Measurements from ENCODE around the gene RFTN1.
"Not testable (repeated sequence)": the region's sequence is repeated elsewhere in the genome, so short reads cannot be mapped to it uniquely, and the experiment has no call there.

RFTN1 gene

GRCh38 chr3:16506451-16506850 is 7.0 kb downstream of the RFTN1 start:
- no peak for DNase-seq

DNA sequence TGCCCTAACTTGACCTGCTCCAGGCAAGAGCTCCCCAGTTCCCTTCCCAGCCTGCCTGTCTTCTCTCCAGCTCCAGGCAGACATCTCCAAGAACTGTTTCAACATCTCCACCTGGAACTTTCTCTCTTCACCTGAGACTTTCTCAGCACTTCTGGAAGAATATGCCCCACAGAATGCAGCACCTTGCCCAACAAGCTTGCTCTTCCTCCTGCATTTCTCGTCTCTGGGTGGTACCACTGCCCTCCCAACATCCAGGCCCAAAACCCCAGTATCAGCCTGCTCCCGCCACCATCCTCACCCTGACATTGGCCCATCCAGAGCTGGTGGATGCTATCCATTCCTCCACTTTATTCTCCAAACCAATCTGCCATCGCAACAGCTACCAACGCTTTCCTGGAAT is 8.8 kb downstream of the RFTN1 start:
- no peak for DNase-seq

GRCh38 chr3:16504242-16504641 is 9.3 kb downstream of the RFTN1 start:
- no peak for DNase-seq

GRCh38 chr3:16503191-16503776 is 10.2 kb downstream of the RFTN1 start:
- no peak for DNase-seq

DNA sequence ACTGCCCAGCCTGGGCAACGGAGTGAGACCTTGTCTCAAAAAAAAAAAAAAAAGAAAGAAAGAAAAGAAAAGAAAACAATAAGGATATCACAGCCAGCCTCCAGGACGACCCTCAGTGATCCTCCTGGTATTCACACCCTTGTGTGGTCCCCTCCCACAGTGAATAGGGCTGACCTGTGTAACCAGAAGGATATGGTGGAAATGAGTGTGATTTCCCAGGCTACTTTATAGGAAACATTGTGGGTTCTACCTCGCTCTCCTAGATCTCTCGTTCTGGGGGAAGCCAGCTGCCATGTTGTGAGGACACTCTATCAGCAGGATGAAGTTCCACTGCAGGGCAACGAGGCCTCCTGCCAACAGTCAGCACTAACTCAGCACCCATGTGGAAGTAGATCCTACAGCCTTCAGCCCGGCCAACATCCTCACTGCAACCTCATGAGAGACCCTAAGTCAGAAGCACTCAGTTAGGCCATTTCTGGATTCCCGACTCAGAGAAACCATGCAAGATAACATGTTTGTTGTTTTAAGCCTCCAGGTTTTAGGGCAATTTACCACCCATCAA is 11.1 kb downstream of the RFTN1 start:
- no peak for DNase-seq

DNA sequence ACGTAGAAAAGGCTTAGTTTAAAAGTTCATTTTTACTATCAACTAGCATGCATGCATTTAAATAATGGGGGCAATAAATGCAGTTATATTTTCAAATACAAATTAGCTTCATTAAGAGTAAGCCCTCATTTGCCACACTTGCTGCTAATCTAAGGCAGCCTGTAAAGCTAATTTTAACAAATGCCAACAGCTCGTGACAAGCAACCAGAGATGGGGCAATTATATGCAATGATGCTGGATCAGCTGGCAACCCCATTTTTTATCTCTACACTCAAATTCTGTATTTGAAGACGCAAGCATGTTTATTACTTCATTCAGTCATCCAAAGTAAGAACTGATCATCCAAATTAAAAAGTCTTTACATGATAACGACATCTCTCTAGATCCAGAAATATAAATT is 12.1 kb downstream of the RFTN1 start:
- DNase-seq = no peak

DNA sequence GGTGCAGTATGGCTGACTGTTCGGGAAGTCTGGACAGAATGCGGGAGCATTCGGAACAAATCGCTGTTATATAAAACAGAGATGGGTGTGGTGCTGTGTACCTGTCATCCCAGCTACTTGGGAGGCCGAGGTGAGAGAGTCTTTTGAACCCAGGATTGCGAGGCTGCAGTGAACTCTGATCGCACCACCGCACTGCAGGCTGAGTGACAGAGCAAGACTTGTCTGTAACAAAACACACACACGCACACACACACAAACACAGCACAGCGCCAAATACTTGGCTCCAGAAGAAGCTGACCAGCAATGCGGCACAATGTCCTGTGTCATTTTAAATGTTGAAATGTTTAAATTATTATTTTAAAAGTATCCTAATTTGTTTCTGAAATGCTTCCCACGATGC is 12.6 kb downstream of the RFTN1 start:
- DNase-seq = no peak

DNA sequence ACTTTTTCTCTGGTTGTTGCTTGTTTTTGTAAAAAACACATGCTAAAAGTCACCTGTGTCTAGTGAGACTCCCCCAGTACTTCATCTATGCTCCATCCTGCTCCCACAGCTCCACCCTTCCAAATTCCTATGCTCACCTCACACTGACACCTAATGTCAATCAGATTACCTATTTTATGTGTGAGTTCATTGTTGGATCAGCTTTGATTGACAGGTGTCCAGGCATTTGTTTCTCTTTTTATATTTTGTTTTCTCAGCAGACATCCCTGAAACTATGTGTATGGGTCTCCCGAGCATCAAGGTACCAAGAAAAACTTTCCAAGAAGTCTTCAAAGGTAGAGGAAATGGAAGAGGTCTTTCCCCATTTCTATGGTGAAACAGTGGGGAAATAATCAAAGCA is 13.4 kb downstream of the RFTN1 start:
- no peak for DNase-seq

GRCh38 chr3:16499351-16499750 is 14.1 kb downstream of the RFTN1 start:
- no peak for DNase-seq

- DNase-seq = no peak
Measured at GRCh38 chr3:16498130-16498890, 15.2 kb downstream of the RFTN1 start.

GRCh38 chr3:16496408-16497222 is 16.9 kb downstream of the RFTN1 start:
- DNase-seq = no peak

GRCh38 chr3:16496008-16496407 is 17.5 kb downstream of the RFTN1 start:
- DNase-seq = no peak

DNA sequence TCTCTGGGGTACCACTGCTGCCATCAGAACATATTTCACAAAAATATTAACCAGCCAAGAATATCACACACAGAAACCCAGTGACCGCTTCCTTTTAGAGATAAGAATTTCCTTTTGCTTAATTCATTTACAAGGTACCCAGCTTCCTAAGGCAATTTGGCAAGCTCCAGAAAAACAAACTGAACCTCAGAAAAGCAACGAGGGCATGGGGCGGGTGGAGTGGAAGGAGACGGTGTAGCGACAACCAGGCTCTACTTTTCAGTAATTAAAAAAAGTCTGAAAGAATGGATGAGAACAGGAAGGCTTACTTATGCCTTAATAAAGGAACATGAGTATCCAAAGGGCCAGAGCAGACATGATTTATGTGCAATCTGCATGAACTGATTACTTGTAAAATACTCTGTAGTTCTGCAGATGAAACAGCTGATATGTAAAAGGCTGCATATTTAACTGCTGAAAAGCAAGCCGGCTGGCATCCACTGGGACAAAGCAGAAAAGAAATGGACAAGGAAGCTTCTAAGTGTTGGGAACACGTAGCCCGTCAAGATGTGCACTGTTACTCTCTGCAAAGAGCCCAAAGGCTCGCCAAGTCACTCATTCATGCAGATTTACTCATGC is 18.6 kb downstream of the RFTN1 start:
- DNase-seq = no peak

DNA sequence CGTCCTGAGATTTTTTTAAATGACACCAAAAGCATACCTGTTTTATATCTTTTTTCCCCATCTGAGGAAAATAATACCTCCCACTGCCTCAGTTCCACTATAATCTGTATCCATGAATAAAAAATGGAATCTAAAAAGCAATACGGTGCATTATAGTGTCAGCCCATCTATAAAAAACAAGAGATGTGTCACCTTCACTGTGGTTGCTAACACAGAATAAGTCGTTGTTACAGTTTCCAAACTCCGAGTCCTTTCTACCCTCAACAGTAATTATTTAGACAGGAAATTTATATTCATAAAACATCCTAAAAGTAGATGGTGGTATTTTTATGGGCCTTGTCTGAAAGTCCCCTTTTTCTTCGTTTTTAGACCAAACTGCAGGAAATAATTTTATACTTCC is 19.4 kb downstream of the RFTN1 start:
- no peak for DNase-seq

- no peak for DNase-seq
Measured at GRCh38 chr3:16490062-16490619, 23.4 kb downstream of the RFTN1 start.

GRCh38 chr3:16489326-16490061 is 24.0 kb downstream of the RFTN1 start:
- DNase-seq = not testable (repeated sequence)

DNA sequence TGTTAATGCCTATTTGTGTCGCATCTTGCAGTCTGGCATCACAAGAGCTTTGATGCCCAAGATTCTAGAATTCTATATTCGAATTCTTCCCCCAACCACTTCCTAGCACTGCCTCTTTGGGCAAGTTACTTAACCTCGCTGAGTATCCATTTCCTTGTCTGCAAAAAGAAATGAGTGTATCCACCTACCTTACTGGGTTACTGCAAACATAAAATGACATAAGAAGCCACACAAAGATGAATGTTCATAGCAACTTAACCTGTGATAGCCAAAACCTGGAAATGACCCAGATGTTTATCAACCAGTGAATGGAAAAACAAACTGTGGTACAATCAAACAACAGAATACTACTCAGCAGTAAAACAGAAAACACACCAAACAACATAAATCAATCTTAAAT is 24.9 kb downstream of the RFTN1 start:
- no peak for DNase-seq

DNA sequence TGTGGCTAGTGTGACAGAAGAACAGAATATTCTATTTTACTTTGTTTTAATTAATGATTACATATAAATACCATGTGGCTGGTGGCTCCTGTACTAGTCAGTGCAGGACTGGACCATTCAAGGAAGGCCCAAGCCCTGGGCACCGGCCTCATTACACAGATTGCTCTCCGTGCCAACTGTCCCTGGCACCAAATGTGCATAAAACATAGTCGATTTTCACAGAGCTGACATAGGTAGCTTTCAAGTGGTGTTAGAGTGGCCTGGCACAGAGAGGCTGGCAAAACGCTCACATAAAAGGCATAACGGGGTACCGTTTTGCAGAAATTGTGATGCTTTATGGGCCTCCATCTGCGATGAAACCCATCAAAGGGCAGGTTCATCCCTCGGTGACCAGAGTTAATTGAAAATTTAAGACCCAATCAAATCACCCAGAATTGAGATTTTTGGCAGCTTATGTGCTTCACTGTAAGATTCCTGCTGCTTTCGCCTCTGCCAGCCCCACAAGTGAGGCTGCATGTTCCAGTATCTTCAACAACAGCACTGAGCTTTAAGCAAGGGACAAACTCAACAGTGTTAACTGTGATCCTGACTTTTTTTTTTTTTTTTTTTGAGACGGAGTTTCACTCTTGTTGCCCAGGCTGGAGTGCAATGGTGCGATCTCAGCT is 25.9 kb downstream of the RFTN1 start:
- no peak for DNase-seq

DNA sequence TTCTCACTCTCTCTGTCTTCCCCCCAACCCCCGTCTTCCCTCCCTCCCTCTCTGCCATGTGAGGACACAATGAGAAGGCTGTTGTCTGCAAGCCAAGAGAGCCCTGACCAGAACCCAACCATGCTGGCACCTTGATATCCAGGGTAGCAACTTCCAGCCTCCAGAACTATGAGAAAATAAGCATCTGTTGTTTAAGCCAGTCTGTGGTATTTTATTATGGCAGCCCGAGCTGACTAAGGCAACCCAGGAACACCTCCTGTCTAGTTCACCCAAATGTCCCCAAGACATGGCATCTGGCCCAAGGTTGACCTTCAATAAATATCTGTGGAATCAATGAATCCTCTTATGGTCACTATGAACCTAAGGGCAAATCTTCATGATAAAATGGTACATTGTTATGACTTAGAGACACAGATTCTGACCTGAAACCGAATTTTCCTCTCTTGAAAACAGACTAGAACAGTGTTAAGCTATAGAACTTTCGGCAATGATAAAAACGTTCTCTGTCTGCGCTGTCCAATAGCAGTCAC is 26.5 kb downstream of the RFTN1 start:
- DNase-seq = no peak

- DNase-seq = no peak
Measured at GRCh38 chr3:16486201-16486600, 27.3 kb downstream of the RFTN1 start.

DNA sequence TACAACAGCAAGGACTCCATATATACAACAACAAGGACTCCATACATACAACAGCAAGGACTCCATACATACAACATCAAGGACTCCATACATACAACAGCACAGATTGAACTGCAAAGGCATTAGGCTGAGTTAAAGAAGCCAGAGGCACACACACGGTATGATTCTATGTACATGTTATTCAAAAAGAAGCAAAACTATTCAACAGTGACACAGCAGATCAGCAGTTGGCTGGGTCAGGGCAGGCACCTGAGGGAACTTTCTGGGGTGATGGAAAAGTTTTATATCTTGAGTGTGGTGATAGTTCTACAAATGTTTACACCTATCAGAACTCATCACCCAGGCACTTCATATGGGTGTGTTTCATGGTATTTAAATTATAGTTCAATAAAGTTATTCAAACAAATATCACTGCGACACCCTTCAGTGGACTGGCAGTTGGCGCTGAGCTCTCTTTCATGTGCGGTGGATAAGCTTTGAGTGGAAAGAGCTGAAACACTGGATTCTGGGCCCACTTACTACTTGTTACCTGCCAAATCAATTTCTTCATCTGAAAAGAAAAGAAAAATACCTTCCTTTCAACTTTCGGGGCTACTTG is 28.0 kb downstream of the RFTN1 start:
- no peak for DNase-seq

Measured in activated gamma-delta T cell treated with Interleukin-2 at 50 U/mL for 16 hours (primary cell).